Osteoblast (primary cell): Measurements from ENCODE around the gene ITFG2. TPM values are rescaled to one million over a fixed set of nuclear protein-coding genes. Genes with fewer than 3 reads are reported as not detected.
A peak's percentile ranks its signal among the peaks of the same experiment; 100 is the strongest.

Source experiments
- DNase-seq: peaks from one replicate; pipeline ENCODE4 v3.0.0; 2011; ENCODE audit warnings: low spot score, mixed read lengths; ENCODE audit not compliant: insufficient read length; ENCODE audit errors: missing footprints
- H2AFZ ChIP-seq: 2 replicates; pipeline ENCODE4 v1.6.0; 2011; ENCODE audit warnings: mild to moderate bottlenecking, low read length
- H3K27ac ChIP-seq: 2 replicates; pipeline ENCODE4 v1.5.1; 2011; ENCODE audit warnings: mild to moderate bottlenecking, low read depth, low read length, moderate library complexity
- H3K27me3 ChIP-seq: 2 replicates; pipeline ENCODE4 v1.6.0; 2012; ENCODE audit warnings: mild to moderate bottlenecking, control low read depth, inconsistent platforms, low read length, moderate library complexity; ENCODE audit not compliant: insufficient read depth
- H3K36me3 ChIP-seq: 2 replicates; pipeline ENCODE4 v1.5.1; 2011; ENCODE audit warnings: mild to moderate bottlenecking, low read length, control low read depth, moderate library complexity; ENCODE audit not compliant: insufficient read depth
- H3K4me1 ChIP-seq: 2 replicates; pipeline ENCODE4 v1.5.1; 2011; ENCODE audit warnings: mild to moderate bottlenecking, low read length, control low read depth, moderate library complexity; ENCODE audit not compliant: insufficient read depth
- H3K4me2 ChIP-seq: 2 replicates; pipeline ENCODE4 v1.6.0; 2011; ENCODE audit warnings: mild to moderate bottlenecking, low read length; ENCODE audit not compliant: insufficient read depth
- H3K4me3 ChIP-seq: fragments of 200-600 bp; sonication (generic); 3 replicates; pipeline ENCODE4 v1.5.1; 2012; ENCODE audit warnings: mild to moderate bottlenecking, low read length, inconsistent platforms; ENCODE audit not compliant: insufficient read depth
- H3K79me2 ChIP-seq: 2 replicates; pipeline ENCODE4 v1.6.0; 2012; ENCODE audit warnings: mild to moderate bottlenecking, low read length, control low read depth, inconsistent platforms; ENCODE audit not compliant: insufficient read depth
- H3K9me3 ChIP-seq: 2 replicates; pipeline ENCODE4 v1.5.1; 2011; ENCODE audit warnings: low read depth, low read length, control low read depth
- H4K20me1 ChIP-seq: 2 replicates; pipeline ENCODE4 v1.6.0; 2012; ENCODE audit warnings: mild to moderate bottlenecking, low read length, control low read depth; ENCODE audit not compliant: insufficient read depth
- total RNA-seq: library from RNA; depleted of rRNA; stranded (reverse); fragments of >200 nt; gene quantifications from 2 replicates; pipeline ENCODE4 v1.2.3, GENCODE V29; 2012
- TF ChIP-seq, protein P1 (sequence below): IDR thresholded peaks from 2 replicates; pipeline ENCODE4 v1.5.1; 2011; ENCODE audit warnings: mild to moderate bottlenecking, low read depth, low read length, moderate library complexity; ENCODE audit errors: extremely low read depth

The ITFG2 gene
- total RNA-seq, 1 donor: 20.6 TPM

DNA sequence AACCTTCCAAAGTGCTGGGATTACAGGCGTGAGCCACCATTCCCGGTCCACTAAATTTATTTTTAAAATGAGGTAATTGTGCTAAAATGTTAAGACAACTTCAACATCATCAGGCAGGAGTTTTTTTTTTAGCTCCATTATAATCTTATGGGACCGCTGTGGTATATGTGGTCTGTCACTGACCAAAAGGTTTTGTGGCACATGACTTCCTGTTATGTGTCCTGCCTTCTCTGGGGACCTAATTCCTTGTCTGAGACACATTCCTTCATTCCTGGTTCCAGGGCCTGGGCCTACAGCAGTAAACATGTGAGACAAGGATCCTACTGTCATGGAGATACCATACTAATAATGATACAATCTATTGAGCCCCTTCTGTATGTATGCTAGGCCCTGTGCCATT is 39.5 kb downstream of the ITFG2 start:
- Histone ChIP-seq H3K27ac (no peak overlapping the region), H4K20me1 (no peaks in the 10 kb centered on the region), H2AFZ (no peak overlapping the region), H3K27me3 (no peaks in the 10 kb centered on the region), H3K79me2 (no peaks in the 10 kb centered on the region), H3K4me3 (no peak overlapping the region), H3K9me3 (no peaks in the 10 kb centered on the region), H3K4me2 (no peak overlapping the region), H3K4me1 (peaks cover 10% of the 10 kb centered on the region), H3K36me3 (no peaks in the 10 kb centered on the region)
- TF ChIP-seq, protein P1, sequence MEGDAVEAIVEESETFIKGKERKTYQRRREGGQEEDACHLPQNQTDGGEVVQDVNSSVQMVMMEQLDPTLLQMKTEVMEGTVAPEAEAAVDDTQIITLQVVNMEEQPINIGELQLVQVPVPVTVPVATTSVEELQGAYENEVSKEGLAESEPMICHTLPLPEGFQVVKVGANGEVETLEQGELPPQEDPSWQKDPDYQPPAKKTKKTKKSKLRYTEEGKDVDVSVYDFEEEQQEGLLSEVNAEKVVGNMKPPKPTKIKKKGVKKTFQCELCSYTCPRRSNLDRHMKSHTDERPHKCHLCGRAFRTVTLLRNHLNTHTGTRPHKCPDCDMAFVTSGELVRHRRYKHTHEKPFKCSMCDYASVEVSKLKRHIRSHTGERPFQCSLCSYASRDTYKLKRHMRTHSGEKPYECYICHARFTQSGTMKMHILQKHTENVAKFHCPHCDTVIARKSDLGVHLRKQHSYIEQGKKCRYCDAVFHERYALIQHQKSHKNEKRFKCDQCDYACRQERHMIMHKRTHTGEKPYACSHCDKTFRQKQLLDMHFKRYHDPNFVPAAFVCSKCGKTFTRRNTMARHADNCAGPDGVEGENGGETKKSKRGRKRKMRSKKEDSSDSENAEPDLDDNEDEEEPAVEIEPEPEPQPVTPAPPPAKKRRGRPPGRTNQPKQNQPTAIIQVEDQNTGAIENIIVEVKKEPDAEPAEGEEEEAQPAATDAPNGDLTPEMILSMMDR: no peak
- DNase-seq: no peak

- H3K36me3 ChIP-seq: no peaks in the 10 kb centered on the region
- H3K27ac ChIP-seq: no peak overlapping the region
- no peaks in the 10 kb centered on the region for H3K27me3 ChIP-seq
- H2AFZ ChIP-seq: no peak overlapping the region
- H3K79me2 ChIP-seq: no peaks in the 10 kb centered on the region
- no peaks in the 10 kb centered on the region for H3K9me3 ChIP-seq
- no peak overlapping the region for H3K4me3 ChIP-seq
- peak; percentile 97 for DNase-seq
- TF ChIP-seq, protein P1: peak; percentile 91
- H3K4me1 ChIP-seq: peaks cover 10% of the 10 kb centered on the region
- no peaks in the 10 kb centered on the region for H4K20me1 ChIP-seq
- H3K4me2 ChIP-seq: peak overlapping the region; percentile 12
Observed at GRCh38 chr12:2853626-2854025, 41.2 kb downstream of the ITFG2 start.

- Histone ChIP-seq H3K4me2 (no peak overlapping the region), H3K9me3 (no peaks in the 10 kb centered on the region), H3K4me1 (peaks cover 5% of the 10 kb centered on the region), H2AFZ (no peak overlapping the region), H3K27ac (no peak overlapping the region), H4K20me1 (no peaks in the 10 kb centered on the region), H3K36me3 (peaks cover 5% of the 10 kb centered on the region), H3K27me3 (no peaks in the 10 kb centered on the region), H3K79me2 (no peaks in the 10 kb centered on the region), H3K4me3 (no peak overlapping the region)
- TF ChIP-seq, protein P1: no peak
- no peak for DNase-seq
Observed at GRCh38 chr12:2854669-2855453, 42.4 kb downstream of the ITFG2 start.

GRCh38 chr12:2855546-2855945 is 43.1 kb downstream of the ITFG2 start:
- no peak for DNase-seq
- TF ChIP-seq, protein P1: no peak
- no peaks in the 10 kb centered on the region for H3K27me3 ChIP-seq
- H3K27ac ChIP-seq: no peak overlapping the region
- H3K4me1 ChIP-seq: no peaks in the 10 kb centered on the region
- no peak overlapping the region for H2AFZ ChIP-seq
- H3K36me3 ChIP-seq: peaks cover 5% of the 10 kb centered on the region
- H3K4me2 ChIP-seq: no peak overlapping the region
- H3K79me2 ChIP-seq: no peaks in the 10 kb centered on the region
- H4K20me1 ChIP-seq: no peaks in the 10 kb centered on the region
- H3K9me3 ChIP-seq: no peaks in the 10 kb centered on the region
- no peak overlapping the region for H3K4me3 ChIP-seq
